GM21619 (cell line): ENCODE measurements around the gene PRDM1.

Source experiments
- ATAC-seq: cut with Tn5 transposase; IDR thresholded peaks from one replicate; pipeline ENCODE4 v1.9.1; 2021; ENCODE audit not compliant: unreplicated experiment

The PRDM1 gene

GRCh38 chr6:106069478-106069877 is 16.7 kb upstream of the PRDM1 start:
- no peak for ATAC-seq

- no peak for ATAC-seq
These were observed 15.5 kb upstream of the PRDM1 start for GRCh38 chr6:106070636-106071035.

GRCh38 chr6:106072501-106073090 is 13.5 kb upstream of the PRDM1 start:
- no peak for ATAC-seq

- no peak for ATAC-seq
These were observed 12.0 kb upstream of the PRDM1 start for GRCh38 chr6:106074146-106074545.

- no peak for ATAC-seq
These were observed 10.0 kb upstream of the PRDM1 start for GRCh38 chr6:106076139-106076538.

GRCh38 chr6:106077170-106077569 is 9.0 kb upstream of the PRDM1 start:
- ATAC-seq = no peak

- ATAC-seq = no peak
These were observed 8.3 kb upstream of the PRDM1 start for GRCh38 chr6:106077881-106078280.

GRCh38 chr6:106079961-106080762 is 6.0 kb upstream of the PRDM1 start:
- no peak for ATAC-seq

GRCh38 chr6:106080763-106081095 is 5.4 kb upstream of the PRDM1 start:
- no peak for ATAC-seq

GRCh38 chr6:106081715-106082114 is 4.4 kb upstream of the PRDM1 start:
- no peak for ATAC-seq

- ATAC-seq = no peak
These were observed 3.3 kb upstream of the PRDM1 start for GRCh38 chr6:106082735-106083398.

- no peak for ATAC-seq
These were observed 2.5 kb upstream of the PRDM1 start for GRCh38 chr6:106083618-106084017.

GRCh38 chr6:106084106-106084988 is 1.8 kb upstream of the PRDM1 start:
- peak; percentile 63 for ATAC-seq

- no peak for ATAC-seq
These were observed 996 bp upstream of the PRDM1 start for GRCh38 chr6:106084989-106085691.

GRCh38 chr6:106085692-106085983 is 498 bp upstream of the PRDM1 start:
- ATAC-seq = peak; percentile 0

- ATAC-seq = no peak
These were observed 659 bp downstream of the PRDM1 start for GRCh38 chr6:106086814-106087175.

GRCh38 chr6:106087548-106088325 is 1.6 kb downstream of the PRDM1 start:
- ATAC-seq = no peak

GRCh38 chr6:106090001-106090400 is 3.9 kb downstream of the PRDM1 start:
- no peak for ATAC-seq

- ATAC-seq = no peak
These were observed 6.1 kb downstream of the PRDM1 start for GRCh38 chr6:106092279-106092678.

GRCh38 chr6:106094261-106094963 is 8.3 kb downstream of the PRDM1 start:
- ATAC-seq = no peak
